ENCODE data around the gene KLHL22. TPM values are rescaled to one million over a fixed set of nuclear protein-coding genes. Genes with fewer than 3 reads are reported as not detected.
A peak's percentile ranks its signal among the peaks of the same experiment; 100 is the strongest.
"Not testable (repeated sequence)": the region's sequence is repeated elsewhere in the genome, so short reads cannot be mapped to it uniquely, and the experiment has no call there.

The KLHL22 gene
- polyA plus RNA-seq, 12 donors, result 26.0 to 37.8 (median 32.5) TPM; not detected in 1

DNA sequence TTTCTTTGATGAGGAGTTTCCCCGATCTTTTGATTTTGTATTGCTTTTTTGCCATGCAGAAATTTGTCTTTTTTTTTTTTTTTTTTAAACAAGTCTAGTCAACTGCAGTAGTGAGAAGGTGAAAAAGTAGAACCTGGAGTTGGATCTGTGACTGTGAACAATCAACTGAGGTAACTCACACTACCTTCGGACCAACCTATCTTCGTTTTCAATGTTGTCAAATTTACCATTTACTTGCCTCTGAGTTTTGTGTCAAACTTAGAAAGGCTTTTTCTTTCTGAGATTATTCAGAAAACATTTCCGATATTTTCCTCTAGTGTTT is 20.5 kb downstream of the KLHL22 start:
- no peak for DNase-seq

DNA sequence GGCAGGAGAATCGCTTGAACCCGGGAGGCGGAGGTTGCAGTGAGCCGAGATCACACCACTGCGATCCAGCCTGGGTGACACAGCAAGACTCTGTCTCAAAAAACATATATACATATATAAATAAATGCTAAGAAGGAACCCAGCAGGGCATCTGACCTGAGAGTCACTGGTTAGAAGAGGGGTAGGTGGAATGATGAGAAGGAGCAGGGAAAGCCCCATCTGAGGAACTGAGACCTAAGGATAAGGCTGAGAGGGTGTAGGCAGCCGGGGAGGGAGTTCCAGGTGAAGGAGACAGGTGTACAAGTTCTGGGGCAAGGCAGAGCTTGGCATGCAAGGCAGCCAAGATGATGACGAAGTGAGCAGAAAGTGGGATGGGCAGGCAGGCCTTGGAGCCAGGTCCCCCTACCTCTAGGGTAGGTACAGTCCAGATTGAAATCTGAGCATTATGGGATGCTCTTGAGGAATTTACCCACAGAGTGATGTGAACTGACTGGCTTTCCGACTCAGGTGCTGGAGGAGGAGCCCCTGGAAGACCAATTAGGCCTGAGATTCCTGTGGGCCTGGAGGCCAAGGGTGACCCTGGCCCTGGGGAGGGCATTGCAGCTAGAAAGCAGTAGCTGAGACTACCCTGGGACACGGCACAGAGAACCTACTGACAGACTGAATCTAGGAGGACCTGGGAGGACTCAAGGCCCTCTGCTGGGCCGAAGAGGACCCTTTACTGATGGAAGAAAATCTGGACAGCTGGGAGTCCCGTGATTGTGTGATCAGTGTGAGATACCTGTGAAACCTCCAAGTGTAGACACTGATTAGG is 22.8 kb downstream of the KLHL22 start:
- no peak for DNase-seq

DNA sequence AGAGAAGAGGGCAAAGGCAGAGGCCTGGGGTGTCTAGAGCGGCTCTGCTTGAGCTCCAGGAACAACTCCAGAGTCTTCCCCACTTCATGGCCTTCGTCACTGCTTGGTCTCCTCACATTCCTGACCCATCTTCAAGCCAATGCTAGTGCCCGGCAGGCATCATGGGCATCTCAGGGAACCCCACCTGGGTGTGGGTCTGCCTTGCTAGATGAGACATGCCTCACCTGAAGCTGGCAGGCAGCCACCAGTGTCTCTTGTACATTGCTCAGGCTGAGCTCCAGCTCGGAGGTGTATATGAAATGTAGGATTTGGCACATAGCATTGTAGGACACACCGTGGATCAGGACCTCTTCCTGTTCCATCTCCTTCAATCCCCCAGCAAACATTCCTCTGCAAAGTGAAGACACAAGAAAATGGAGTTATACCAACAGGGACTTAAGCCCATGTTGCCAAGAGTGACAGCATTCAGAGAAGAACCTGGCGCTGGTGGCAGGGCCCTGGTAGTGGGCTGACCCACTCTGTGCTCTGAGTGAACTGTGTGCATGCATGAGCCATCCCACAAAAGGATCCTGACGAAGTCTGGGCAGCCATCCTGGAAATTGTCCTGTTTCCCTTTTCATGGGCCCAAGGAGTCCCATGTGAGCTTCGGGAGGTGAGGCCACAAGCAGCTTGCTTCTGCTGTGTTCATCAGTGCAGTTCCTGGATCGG is 24.3 kb downstream of the KLHL22 start:
- no peak for DNase-seq

DNA sequence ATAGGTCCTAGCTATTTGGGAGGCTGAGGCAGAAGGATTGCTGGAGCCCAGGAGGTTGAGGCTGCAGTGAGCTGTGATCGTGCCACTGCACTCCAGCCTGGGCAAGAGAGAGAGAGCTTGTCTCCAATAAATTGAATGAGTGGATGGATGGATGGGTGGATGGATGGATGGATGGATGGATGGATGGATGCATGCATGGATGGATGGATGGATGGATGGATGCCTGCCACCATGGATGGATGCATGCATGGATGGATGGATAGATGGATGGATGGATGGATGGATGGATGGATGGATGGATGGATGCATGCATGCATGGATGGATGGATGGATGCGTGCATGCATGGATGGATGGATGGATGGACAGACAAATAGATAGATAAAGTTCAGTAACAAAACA is 25.1 kb downstream of the KLHL22 start:
- DNase-seq, result not testable (repeated sequence)

DNA sequence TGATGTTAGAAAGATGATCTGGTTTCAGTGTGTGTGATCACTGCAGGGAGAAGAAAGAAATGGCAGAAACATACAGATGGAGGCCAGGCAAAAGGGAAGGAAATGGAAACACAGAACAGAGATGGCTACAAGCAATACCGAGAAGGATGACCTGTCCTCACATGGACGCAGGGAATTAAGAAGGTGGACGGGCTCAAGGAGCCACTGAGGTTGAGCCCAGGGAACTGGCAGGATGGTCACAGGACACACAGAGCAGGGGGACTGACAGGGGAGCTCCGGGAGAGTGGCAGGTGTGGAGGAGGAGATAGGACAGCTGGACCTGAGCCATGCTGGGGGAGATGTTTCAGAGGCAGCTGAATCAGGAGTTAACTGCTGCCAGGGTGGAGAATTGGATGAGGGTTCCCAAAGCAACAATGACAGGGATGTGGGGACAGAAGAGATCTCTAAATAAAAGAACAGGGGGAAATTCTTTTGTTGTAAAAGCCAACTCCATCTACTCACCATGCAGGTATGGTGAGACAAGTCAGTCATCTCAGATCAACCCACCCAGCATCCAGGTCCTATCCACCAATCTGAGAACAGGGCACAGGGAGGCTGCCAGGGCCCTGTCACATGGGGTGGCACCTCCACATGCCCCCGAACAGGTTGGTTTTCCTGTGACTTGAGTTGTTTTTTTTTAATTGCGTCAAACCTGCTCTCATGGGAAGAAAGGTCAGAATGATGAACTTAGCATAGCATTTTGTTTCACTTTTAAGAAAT is 26.3 kb downstream of the KLHL22 start:
- DNase-seq, result no peak

DNA sequence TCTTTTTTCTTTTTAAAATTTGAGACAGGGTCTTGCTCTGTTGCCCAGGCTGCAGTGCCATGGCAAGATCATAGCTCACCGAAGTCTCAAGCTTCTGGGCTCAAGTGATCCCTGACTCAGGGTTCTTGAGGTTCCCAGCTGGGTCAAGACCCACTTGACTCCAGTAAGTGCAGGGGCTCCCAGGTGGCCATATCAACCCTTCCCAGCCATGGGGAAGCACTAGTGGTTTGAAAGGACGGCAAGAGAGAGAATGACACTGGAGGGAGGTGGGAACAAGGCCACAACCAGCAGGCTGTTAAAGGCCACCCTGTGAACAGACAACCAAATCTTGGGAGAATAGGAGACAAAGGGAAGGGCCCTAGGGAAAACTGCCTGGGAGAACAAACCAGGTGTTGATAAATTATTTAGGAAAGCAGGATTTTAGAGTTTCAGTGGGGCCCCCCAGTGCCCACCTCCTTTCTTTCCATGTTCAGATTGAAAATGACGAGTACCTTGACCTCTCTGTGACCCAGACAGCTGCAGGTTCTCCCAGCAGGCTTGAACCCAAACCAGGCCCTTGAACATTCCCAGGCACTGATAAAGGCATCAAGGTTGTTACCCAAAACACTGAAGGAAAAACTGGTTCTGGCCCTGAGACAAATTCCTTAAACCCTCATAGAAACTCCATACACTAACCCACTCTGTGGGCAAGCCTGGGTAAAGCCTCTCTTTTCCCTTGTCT is 28.8 kb downstream of the KLHL22 start:
- DNase-seq, result no peak

DNA sequence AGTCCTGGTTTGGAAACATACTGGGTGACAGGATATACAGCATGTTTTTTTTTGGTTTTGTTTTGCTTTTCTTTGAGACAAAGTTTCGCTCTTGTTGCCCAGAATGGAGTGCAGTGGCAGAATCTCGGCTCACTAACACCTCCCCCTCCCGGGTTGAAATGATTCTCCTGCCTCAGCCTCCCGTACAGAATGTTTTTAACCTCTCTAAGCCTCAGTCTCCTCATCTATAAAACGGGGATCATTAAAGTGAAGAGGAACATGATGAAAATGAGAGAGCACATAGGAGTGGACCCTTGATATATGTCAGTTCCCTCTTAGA is 29.9 kb downstream of the KLHL22 start:
- DNase-seq, result no peak

DNA sequence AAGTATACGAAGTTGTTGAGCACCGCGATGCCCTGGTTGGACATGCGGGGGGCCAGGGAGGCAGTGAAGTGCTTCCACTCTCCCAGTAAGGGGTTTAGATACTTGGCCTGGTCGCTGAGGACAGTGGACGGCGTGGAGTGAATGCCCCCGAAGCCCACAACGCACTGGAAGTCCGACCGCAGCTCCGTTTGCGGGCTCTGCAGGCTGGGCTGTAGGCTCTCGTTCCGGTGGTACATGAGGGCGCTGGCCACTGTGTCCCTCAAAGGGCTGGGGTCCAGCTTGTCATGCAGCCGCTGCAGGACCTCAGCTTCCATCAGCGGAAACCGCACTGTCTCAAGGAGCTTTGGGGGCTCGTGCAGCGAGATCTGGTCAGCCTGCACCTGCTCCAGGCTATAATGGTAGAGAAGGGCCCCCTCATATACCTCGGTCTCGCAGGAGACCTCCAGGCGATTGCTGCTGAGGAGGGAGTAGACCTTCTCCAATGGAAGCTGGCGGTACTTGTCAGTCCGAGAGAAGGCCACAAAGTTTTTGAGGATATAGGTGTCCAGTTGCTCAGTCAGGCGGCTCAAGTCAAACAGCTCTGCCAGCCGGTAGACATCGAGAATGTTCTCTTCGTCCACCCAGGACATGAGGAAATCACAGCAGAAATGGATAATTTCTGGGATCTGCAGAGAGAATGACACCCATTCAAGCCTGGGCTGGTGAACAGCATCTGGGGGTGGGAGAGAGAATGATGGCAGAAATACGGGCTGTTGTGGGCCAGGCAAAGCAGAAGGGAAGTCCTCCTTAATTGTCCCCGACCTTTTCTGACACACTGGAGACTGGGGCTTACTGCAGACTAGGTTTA is 30.5 kb downstream of the KLHL22 start:
- DNase-seq, result no peak

DNA sequence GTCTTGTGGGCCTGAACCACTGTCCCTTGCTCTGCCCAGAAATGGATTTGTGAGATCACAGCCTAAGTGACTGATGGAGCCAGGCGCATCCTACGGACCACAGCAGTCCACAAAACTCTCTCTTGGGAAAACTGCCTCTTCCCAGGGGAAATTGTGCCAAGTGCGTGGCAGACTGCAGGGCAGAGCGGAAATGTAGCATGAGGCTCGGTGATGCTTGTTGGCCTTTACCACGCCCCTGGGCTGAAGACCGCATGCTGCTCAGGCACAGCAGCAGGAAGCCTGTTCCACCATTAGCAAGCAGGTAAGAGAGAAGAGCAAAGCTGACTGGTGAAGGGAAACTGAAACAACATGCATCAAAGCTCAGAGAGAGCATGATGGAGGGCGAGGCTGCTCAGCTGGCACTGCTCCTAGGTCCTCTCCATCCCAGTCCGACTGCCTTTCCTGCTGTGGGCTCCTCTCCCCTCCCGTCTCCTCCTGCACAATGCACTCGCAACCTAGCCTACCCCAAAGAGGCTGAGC is 31.4 kb downstream of the KLHL22 start:
- no peak for DNase-seq

DNA sequence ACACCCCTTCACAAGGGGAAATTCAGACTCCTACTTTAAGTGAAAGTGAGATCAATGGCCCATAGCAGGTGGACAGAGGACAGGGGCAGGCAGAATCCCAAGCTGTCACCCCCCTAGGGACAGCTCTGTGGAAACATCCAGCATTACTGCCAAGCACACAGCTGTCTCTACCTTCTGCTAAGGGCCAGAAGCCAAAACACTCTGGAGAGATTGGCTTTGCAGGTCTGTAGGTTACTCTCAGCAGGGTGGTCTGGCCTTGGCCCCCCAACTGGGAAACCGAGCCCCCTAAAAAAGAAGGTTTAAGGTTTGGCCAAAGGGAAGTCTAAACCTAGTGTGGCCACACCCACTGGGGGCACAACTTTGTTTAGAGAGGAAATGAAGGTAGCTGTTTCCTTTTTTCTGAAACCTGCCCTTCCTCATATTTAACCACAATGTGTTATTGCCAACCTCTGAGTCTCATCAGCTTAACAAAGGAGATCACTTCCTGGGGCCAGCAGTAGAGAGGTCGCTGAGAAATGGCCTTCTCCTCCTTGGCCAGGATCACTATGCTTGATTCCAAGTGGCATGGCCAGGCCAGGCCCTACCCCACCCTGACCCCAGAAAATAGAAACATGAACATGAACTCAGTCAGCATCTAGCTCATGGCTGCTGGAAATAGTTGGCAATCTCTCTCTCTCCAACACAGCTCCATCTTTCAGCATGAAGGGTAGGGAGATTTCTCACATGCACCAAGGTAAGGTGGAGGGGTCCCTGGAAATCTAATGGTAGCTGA is 32.1 kb downstream of the KLHL22 start:
- no peak for DNase-seq

DNA sequence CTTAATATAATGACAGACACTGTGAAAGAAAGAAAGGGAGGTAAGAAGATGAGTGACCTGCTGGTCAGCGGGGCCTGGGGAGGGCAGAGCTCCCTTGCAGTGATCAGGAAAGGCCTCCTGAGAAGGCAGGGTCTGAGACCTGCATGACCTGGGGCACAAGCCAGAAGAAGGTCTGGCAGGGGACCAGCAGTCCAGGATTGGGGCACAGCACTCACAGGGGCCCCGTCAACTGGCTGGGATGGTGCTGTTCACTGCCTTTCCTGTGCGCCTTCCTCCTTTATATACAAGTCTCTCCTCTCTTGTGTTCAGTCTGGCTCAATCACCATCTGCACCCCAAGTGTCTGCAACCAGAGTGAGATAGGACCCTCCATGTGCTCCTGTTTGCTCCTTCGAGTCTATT is 35.7 kb downstream of the KLHL22 start:
- no peak for DNase-seq

DNA sequence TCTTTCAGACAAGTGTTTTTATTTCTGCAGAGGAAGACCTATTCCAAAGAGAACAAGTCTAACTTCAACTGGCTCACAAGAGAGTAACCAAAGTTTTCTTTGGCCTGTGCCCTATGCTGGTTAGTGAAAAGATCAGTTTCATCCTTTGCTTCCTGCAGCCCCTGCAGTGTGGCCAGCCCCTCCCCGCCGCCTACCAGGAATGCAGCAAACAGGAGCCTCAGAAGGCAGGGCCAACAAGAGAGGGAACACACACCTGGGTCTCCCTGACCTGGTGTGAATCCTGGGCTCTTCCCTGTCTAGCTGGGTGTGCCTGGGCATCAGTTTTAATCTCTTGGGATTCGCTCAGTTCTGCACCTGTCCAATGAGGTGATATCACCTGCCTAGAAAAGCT is 36.4 kb downstream of the KLHL22 start:
- no peak for DNase-seq

DNA sequence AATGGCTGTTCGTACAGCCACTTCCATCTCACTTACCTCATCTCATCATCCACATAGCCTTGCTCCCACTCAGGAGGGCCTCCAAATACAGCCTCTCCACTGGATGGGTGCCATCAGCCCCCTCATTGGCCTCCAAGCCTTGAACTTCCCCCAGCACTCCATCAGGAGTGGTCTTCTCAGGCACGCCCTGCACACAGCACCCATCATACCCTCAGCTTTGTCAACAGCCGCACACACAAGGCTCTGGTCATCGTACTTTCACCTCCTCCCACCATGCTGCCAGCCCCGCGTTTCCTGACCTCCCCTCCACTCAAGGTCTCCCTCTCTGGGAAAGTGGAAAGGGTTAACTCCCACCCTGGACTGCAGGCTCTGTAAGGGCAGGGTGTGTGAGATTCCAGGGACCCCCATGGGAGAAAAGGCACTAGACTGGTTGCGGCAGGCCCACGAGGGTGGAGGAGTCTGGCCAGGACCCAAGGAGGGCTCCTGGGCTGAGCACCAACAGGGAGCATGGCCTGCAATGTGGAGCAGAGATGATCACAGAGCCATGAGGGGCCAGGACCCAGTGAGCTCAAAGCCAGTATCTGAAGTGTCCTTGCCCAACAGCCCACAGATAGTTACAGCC is 37.0 kb downstream of the KLHL22 start:
- DNase-seq, result no peak

DNA sequence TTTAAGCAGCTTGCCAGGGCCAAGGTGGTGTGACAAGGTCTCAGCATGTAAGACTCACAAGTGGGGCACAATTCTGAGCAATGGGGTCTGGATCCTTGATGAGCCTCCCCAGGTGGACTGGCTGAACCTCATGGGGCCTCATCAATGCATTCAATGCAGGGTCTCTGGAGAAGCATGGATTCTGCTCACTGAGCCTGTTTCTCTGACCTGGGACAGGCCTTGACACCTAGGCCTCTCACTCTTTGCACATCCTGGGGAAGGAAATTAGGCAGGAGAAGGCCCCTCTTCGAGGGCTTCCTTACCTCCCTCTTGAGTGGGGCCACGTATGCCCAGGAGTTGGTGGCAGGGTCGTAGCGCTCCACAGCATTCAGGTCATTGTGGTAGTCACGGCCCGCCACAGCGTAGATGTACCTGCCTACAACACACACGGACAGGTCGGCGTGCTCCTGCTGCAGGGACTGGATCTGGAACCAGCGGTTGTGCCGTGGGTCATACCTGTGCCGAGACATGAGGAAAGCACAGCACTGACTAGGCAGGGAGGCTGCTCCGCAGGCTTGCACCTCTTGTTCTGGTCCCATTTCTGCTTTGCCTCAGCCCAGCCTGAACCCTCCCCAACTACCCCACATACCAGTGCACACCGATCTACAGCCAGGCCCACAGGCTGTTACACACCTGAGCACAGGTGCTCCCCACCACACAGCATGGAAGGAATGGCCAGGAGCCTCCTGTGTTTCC is 37.9 kb downstream of the KLHL22 start:
- no peak for DNase-seq

DNA sequence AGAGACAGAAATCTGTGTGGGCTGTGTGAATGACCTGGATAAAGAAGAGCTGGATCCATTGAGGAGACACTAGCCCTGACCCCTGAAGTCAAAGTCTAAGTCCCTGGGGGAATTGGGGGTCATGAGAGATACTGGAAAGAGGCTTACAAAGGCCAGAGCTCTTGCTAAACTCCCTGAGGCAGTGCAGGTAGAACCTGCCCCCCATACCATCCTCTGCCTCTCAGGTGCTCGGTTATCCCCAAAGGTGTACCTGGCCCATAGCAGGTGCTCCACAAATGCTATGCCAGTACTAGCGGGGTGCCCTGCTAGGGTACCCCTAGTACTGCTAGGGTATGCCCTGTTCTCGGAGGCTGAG is 38.9 kb downstream of the KLHL22 start:
- no peak for DNase-seq

DNA sequence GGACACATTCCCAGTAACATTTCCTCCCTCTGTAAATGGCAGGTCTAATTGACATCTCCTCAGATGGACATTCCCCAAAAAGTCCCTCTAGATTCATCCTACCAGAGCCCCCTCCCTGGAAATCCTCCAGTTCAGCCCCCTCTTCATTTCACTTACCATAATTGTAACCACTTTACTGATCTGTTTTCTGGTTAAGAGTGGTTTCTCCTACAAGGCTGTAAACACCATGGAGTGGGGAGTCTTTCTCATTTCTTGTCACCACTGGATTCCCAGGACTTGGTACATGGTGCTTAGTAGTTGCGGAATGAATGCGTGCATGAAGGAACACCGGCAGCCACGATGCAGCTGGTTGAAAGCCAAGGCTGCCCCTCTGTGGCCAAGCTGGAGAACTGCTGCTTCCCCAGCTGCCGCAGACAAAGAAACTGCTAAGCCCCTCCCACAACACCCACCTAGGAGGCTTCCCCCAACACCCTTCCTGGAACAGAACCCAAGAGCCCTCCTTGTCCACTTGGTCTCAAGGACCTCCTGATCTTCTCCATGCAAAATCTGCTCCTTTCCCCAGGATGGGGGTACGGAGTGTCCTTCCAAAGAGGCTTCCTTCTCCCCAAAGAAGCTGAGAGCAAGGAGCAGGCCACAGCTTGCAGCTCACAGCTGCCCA is 39.4 kb downstream of the KLHL22 start:
- DNase-seq, result peak; percentile 85

DNA sequence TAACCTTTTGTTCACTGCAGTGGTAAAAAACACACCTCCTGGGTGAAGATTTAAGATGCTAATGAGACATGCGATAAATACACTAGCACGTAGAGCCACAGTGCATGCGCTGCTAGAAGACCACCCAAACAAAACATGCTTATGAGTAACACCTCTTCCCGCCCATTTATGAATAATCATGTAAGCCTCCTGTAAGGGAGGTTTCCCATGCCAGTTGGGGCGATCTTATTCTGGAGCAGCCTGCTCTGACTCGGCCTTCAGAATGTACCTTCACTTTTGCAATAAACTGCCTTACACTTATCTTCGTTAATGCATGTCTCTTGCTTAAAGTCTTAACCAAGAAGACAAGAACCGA is 39.9 kb downstream of the KLHL22 start:
- no peak for DNase-seq

DNA sequence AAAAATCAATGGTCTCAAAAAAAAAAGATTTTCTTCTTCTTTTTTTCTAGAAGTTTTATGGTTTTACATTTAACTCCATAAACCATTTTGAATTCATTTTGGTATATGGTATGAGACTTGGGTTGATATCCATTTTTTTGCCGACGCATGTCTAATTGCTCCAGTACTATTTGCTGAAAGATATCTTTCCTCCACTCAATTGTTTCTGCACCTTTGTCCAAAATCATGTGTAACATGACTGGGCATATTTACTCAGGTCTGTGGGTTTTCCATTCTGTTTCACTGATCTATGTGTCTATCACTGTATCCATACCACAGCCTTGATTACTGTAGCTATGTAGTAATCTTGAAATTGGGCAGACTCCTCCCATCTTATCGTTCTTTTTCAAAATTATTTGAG is 42.4 kb downstream of the KLHL22 start:
- DNase-seq, result no peak

DNA sequence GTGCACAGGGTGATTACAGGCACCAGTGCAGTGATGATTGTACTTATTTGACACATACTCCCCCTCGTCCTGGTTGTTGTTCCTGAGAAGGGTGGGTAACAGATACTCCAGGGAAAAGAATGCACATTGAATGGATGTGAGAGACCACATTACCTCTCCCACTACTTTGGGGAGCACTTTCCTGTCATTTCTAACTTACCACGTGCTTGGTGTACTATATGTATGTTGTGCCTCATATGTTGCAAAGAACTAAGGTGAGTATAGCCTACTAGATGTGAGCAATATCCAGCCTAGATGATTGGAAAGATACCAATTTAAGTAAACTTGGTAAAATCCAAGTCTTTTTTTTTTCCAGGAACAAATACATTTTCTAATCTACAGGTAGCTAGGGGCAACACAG is 43.7 kb downstream of the KLHL22 start:
- DNase-seq, result no peak
